ENCODE measurements around the gene TMC1.

The TMC1 gene

DNA sequence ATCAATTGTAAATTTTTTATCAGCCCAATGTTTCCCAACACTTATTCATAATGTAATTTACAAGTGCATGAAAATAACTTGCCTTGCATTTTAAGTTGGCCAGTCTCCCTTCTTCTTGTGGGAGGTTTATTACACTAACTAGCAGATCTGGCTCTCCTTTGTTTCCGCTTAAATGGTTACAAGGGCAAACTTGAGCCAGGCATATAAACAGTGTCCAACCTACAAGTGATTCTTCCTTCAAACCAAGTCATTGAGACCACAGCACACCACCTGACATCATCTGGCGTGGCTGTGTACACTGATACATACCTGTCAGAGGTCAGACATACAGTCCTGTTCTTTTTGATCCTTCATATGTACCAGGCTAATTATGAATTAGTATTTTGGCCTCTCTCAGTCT, 351.3 kb downstream of the TMC1 start:
- no peak for DNase-seq (ENCODE audit: low spot score)

GRCh38 chr9:72873456-72873855, 352.0 kb downstream of the TMC1 start:
- no peak for DNase-seq (ENCODE audit: low spot score)

DNA sequence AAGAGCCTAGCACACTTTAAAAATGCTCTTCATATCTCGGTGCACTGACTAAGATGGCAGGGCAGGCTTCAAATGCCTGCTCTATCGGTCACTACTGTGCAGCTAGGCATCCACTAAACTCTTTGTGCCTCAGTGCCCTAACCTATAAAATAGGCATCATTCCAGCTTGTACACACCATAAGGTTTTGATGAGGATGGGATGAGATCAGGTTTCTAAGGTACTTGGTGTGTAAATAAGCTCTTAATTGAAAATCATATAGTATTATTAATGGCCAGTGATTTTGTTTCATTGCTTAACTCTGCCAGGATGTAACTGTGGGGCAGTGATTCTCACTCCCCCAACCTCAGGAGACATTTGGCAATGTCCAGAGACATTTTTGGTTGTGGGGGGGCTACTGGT, 352.9 kb downstream of the TMC1 start:
- no peak for DNase-seq (ENCODE audit: low spot score)

DNA sequence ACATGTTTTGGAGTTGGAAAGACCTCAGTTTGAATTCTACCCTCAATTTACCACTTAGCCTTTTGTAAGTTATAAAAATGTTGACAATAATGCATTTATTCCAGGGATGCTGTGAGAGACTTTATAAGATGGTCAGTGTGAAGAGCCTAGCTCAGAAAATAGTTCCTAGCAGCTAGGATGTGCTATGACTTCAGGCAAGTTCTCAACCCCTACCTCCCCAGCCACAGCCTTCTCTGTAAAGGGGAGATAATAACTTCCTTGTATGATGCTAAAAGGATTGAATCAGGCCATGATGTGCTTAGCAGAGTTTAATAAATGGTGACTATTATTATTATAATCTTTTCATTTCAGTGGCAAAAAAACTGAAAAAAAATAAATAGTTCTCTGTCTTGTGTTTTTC, 353.8 kb downstream of the TMC1 start:
- DNase-seq (ENCODE audit: low spot score): no peak

DNA sequence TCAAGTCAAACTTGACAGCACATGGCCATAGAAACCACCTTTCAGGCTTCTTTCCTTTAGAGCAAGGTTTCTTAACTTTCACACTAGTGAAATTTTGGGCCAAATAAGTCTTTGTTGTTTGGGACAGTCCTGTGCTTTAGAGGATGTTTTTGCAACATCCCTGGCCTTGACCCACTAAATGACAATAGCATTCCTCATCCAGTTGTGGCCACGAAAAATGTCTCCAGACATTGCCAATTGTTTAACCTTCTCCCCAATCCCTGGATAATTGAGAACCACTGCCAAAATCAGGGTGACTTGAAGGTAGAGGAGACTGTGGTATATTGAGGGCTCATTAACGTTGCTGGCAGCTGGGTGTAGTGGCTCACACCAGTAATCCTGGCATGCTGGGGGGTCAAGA, 359.4 kb downstream of the TMC1 start:
- no peak for DNase-seq (ENCODE audit: low spot score)

DNA sequence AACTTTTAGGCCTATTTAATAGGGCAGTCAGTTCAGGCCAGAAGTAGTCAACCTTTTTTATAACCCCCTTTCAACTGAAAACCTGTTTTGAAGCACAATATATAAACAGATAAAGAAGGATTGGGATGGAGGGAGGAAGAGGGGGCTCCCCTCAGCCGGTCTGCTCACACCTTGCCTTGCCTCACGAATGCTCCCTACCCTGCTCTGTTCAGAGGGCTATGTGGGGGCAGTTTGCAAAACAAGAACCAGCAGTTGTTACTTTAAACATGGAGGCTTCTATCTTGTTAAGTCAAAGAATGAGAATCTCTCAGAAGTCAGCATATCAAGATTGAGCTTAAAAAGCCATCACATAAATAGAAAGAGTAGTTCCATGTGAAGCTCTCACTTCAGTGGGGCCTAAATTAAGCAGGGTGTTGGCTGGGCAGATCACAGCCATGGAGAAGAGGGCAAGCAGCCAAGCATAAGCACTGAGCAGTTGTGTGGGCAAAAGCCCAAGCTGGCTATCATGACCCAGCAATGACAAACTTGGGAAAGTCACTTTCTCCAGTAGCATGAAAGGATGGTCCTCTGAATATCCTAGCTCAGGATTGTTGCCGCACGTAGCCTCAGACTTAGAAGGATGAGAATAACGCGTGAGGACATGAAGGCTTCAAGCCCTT, 360.8 kb downstream of the TMC1 start:
- DNase-seq (ENCODE audit: low spot score): no peak

- DNase-seq (ENCODE audit: low spot score): no peak
Observed at GRCh38 chr9:72883875-72884274, 362.5 kb downstream of the TMC1 start.

- no peak for DNase-seq (ENCODE audit: low spot score)
Observed at GRCh38 chr9:72884508-72884907, 363.1 kb downstream of the TMC1 start.
